ENCODE data around the gene KISS1.
A peak's percentile ranks its signal among the peaks of the same experiment; 100 is the strongest.

The KISS1 gene

GRCh38 chr1:204230211-204230610 is 33.9 kb upstream of the KISS1 start:
- no peak for TF ChIP-seq CTCF (IDR thresholded peaks at IDR 0.05; ENCODE audit: insufficient read depth, missing control alignments)
- FAIRE-seq, result no peak

GRCh38 chr1:204228896-204229295 is 32.6 kb upstream of the KISS1 start:
- DNase-seq (ENCODE audit: insufficient read length, low spot score), result no peak
- no peak for FAIRE-seq
- no peak for TF ChIP-seq CTCF (IDR thresholded peaks at IDR 0.05; ENCODE audit: insufficient read depth, missing control alignments)

More at GRCh38 chr1:204230211-204230610, 33.9 kb upstream of the KISS1 start:
- no peak for DNase-seq (ENCODE audit: insufficient read length, low spot score)

- no peak for DNase-seq (ENCODE audit: insufficient read length, low spot score)
- TF ChIP-seq CTCF (IDR thresholded peaks at IDR 0.05; ENCODE audit: insufficient read depth, missing control alignments), result no peak
Observed at GRCh38 chr1:204227996-204228785, 31.9 kb upstream of the KISS1 start.

GRCh38 chr1:204227351-204227750 is 31.1 kb upstream of the KISS1 start:
- DNase-seq (ENCODE audit: insufficient read length, low spot score), result no peak
- FAIRE-seq, result no peak
- no peak for TF ChIP-seq CTCF (IDR thresholded peaks at IDR 0.05; ENCODE audit: insufficient read depth, missing control alignments)

More at GRCh38 chr1:204227996-204228785, 31.9 kb upstream of the KISS1 start:
- FAIRE-seq, result no peak

- TF ChIP-seq CTCF (IDR thresholded peaks at IDR 0.05; ENCODE audit: insufficient read depth, missing control alignments), result no peak
- FAIRE-seq, result no peak
- no peak for DNase-seq (ENCODE audit: insufficient read length, low spot score)
Observed at GRCh38 chr1:204225841-204226735, 29.8 kb upstream of the KISS1 start.

GRCh38 chr1:204224655-204225054 is 28.4 kb upstream of the KISS1 start:
- DNase-seq (ENCODE audit: insufficient read length, low spot score), result no peak
- no peak for TF ChIP-seq CTCF (IDR thresholded peaks at IDR 0.05; ENCODE audit: insufficient read depth, missing control alignments)
- FAIRE-seq, result peak; percentile 35
